Measurements from ENCODE around the gene DUSP10.

DNA sequence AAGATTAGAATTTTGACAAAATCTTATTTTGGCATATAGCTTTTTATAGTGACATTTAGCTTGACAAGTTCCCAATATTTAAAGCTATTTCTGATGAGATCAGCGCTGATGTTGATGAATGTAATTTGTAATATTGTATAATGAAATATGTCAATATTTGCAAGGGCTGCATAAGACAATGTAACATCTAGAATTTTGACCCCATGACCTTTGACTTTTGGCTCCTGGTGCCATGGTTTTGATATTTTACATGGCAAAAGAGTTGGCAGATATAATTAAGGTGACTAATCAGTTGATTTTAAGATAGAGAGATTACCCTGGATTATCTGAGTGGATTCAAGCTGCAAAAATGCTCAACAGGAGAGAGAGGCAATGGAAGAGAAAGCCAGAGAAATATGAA is 63.9 kb downstream of the DUSP10 start:
- TF ChIP-seq EZH2 (IDR thresholded peaks at IDR 0.05) (no peak), EZH2phosphoT487 (IDR thresholded peaks at IDR 0.05) (no peak)

All from neural progenitor cell (in vitro differentiated cells).